Ascending aorta (tissue), 2 donors: ENCODE measurements around the gene KCP. TPM values are rescaled to one million over a fixed set of nuclear protein-coding genes. Genes with fewer than 3 reads are reported as not detected.

Experiments used
- DNase-seq, 2 donors: peaks; one replicate each; pipeline ENCODE4 v3.0.0-alpha.2; 2019; ENCODE audit warnings: low spot score in 2 of 2
- H3K27ac ChIP-seq, 2 donors: fragments of 200-600 bp; sonication (generic); one replicate each; pipeline ENCODE4 v1.5.1; 2016 to 2017; ENCODE audit warnings: mild to moderate bottlenecking in 1 of 2
- H3K27me3 ChIP-seq: fragments of 200-600 bp; sonication (generic); one replicate; pipeline ENCODE4 v1.5.1; 2017
- H3K36me3 ChIP-seq, 2 donors: fragments of 200-600 bp; sonication (generic); one replicate each; pipeline ENCODE4 v1.5.1; 2016
- H3K4me1 ChIP-seq, 2 donors: fragments of 200-600 bp; sonication (generic); one replicate each; pipeline ENCODE4 v1.5.1; 2016 to 2017; ENCODE audit warnings: mild to moderate bottlenecking in 1 of 2
- H3K4me3 ChIP-seq, 2 donors: fragments of 200-600 bp; sonication (generic); one replicate each; pipeline ENCODE4 v1.5.1; 2016 to 2017; ENCODE audit warnings: mild to moderate bottlenecking in 1 of 2
- H3K9me3 ChIP-seq, 2 donors: fragments of 200-600 bp; sonication (generic); one replicate each; pipeline ENCODE4 v1.5.1; 2016
- intact Hi-C: fragments of 100-400 bp; cut with DNase I; formaldehyde crosslinking; loops from one replicate; pipeline ENCODE4 v1.15.1; 2023
- total RNA-seq: library from RNA; depleted of rRNA; stranded (reverse); fragments of >200 nt; gene quantifications from one replicate; pipeline ENCODE4 v1.1.0, GENCODE V29; 2016
- TF ChIP-seq, protein P1 (sequence below), 3 experiments: fragments of 200-600 bp in 2 of 3; fragments of 450-650 bp in 1 of 3; sonication (generic) in 2 of 3; IDR thresholded peaks; one replicate each; pipeline ENCODE4 v1.5.1; 2016 to 2019; ENCODE audit warnings: antibody characterized with exemption in 3 of 3, mild to moderate bottlenecking in 1 of 3, moderate library complexity in 1 of 3

The KCP gene
- total RNA-seq, 1 donor from 2014 or later: 1.2 TPM

DNA sequence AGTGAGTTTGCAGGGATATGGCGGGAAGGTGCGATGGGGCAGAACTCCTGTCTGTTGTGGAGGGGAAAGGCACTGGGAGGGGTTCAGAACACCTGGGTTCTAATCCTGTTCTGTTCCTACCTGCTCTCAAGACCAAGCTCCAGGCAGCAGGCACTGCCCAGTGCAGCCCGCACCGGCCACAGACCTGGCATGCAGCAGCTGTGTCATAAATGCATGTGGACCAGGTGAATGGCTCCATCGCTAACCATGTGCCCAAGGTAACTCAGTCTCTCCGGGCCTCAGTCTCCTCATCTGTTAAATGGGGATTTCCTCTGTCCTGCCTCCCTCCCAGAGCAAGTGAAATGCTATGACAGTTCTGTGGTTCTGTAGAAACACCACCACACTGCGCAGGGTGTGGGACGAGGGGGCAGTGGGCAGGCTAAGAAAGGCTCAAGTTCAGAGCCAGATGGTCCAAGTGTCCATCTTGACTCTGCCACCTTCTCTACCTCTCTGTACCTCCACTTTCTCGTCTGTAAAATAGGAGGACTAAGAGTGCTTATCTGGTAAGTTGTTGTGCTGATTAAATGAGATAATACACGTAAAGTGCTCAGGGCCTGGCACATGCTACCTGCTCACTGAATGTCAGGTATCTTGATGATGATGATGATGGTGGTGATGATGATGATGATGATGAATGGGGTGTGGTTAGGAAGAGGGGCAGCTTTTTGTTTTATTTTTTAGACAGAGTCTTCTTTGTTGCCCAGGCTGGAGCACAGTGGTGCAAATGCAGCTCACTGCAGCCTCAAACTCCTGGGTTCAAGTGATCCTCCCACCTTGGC lies 24.9 kb downstream of the KCP start:
- intact Hi-C loops: no loop called here
- no peaks in the 10 kb centered on the region for H3K4me1 ChIP-seq
- no peaks in the 10 kb centered on the region for H3K27me3 ChIP-seq
- H3K4me3 ChIP-seq: no peak overlapping the region
- no peak overlapping the region for H3K27ac ChIP-seq
- no peaks in the 10 kb centered on the region for H3K9me3 ChIP-seq
- DNase-seq: no peak
- TF ChIP-seq, protein P1, sequence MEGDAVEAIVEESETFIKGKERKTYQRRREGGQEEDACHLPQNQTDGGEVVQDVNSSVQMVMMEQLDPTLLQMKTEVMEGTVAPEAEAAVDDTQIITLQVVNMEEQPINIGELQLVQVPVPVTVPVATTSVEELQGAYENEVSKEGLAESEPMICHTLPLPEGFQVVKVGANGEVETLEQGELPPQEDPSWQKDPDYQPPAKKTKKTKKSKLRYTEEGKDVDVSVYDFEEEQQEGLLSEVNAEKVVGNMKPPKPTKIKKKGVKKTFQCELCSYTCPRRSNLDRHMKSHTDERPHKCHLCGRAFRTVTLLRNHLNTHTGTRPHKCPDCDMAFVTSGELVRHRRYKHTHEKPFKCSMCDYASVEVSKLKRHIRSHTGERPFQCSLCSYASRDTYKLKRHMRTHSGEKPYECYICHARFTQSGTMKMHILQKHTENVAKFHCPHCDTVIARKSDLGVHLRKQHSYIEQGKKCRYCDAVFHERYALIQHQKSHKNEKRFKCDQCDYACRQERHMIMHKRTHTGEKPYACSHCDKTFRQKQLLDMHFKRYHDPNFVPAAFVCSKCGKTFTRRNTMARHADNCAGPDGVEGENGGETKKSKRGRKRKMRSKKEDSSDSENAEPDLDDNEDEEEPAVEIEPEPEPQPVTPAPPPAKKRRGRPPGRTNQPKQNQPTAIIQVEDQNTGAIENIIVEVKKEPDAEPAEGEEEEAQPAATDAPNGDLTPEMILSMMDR (IDR thresholded peaks at IDR 0.05): no peak
- H3K36me3 ChIP-seq: no peaks in the 10 kb centered on the region

DNA sequence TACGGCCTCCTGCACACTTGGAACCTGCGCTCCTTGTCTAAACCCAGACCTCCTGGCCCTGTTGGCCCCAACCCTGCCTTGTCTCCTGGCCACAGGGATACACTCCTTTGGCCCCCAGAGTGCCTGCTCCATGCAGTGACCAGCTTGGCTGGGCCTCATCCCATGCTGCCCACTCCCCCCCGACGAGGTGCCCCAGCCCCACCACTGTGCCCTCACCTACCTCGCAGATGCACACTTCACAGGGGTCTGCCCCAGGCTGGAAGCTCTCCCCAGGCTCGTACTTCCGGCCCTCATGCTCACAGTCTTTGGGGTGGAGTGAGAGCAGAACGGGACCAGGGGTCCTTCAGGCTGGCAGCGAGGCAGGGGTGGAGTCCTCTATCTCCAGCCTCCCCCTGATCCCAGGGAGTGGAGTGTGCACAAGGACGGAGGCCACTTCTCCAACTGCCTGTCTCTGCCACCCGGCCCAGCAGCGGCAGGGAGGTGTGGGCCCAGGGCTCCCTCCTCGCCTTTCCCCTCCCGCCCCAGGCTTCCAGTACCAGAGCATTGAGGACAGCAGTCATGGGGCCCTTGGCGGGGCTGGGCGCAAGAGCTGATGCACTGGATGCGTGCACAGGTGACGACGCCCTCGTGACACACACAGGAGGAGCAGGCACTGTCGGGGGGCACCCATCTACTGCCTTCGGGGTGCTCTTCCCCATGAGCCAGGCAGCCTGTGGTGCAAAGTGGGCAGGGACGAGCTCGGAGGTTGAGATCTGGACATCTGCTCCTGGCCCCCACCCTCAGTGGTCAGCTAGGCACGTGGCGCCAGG lies 25.7 kb downstream of the KCP start:
- Histone ChIP-seq H3K27me3 (no peaks in the 10 kb centered on the region), H3K4me1 (no peaks in the 10 kb centered on the region), H3K27ac (no peak overlapping the region), H3K36me3 (no peaks in the 10 kb centered on the region), H3K4me3 (no peak overlapping the region), H3K9me3 (no peaks in the 10 kb centered on the region)
- TF ChIP-seq, protein P1 (IDR thresholded peaks at IDR 0.05): no peak
- intact Hi-C loops: loop anchor here (5.0 kb wide), 2 partner anchors 147 to 412 kb away; partner anchors contain the start of gene CALU
- no peak for DNase-seq

- Histone ChIP-seq H3K4me3 (no peak overlapping the region), H3K4me1 (no peaks in the 10 kb centered on the region), H3K36me3 (no peaks in the 10 kb centered on the region), H3K27ac (no peak overlapping the region), H3K9me3 (no peaks in the 10 kb centered on the region), H3K27me3 (no peaks in the 10 kb centered on the region)
- intact Hi-C loops: loop anchor here (2.0 to 5.0 kb wide), 3 partner anchors 147 to 412 kb away; partner anchors contain the start of gene CALU
- peak; percentile 39 to 89 for DNase-seq
- TF ChIP-seq, protein P1 (IDR thresholded peaks at IDR 0.05): peak; percentile 87 to 97 (median 93)
These were observed 26.7 kb downstream of the KCP start for GRCh38 chr7:128883622-128884448.

- H3K27me3 ChIP-seq: no peaks in the 10 kb centered on the region
- no peak for DNase-seq
- H3K4me1 ChIP-seq: no peaks in the 10 kb centered on the region
- no peaks in the 10 kb centered on the region for H3K36me3 ChIP-seq
- no peak overlapping the region for H3K4me3 ChIP-seq
- TF ChIP-seq, protein P1 (IDR thresholded peaks at IDR 0.05): no peak
- intact Hi-C loops: loop anchor here (2.0 to 5.0 kb wide), 3 partner anchors 145 to 410 kb away; partner anchors contain the start of gene CALU
- no peak overlapping the region for H3K27ac ChIP-seq
- H3K9me3 ChIP-seq: no peaks in the 10 kb centered on the region
These were observed 28.4 kb downstream of the KCP start for GRCh38 chr7:128882134-128882533.

GRCh38 chr7:128881458-128882125 lies 28.9 kb downstream of the KCP start:
- Histone ChIP-seq H3K36me3 (no peaks in the 10 kb centered on the region), H3K4me3 (no peak overlapping the region), H3K9me3 (no peaks in the 10 kb centered on the region), H3K27ac (no peak overlapping the region), H3K4me1 (no peaks in the 10 kb centered on the region), H3K27me3 (no peaks in the 10 kb centered on the region)
- DNase-seq: no peak
- intact Hi-C loops: loop anchor here (2.0 to 5.0 kb wide), 3 partner anchors 144 to 409 kb away; partner anchors contain the start of gene CALU
- TF ChIP-seq, protein P1 (IDR thresholded peaks at IDR 0.05): no peak
